Measurements from ENCODE around the gene EI24.

DNA sequence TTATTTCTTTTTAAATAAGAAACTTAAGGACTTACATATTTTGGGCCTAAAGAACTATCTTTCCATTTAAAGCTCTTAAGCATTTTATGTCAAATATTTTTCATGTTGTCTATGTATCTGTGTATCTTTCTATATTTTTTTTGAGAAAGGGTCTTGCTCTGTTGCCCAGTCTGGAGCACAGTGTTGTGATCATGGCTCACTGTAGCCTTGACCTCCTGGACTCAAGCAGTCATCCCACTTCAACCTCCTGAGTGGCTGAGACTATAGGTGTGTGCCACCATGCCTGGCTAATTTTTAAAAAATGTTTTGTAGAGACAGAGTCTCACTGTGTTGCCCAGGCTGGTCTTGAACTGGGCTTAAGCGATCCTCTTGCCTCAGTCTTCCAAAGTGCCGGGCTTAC lies 31.4 kb downstream of the EI24 start:
- no peak for TF ChIP-seq POLR2AphosphoS5 (IDR thresholded peaks at IDR 0.05)
- TF ChIP-seq, protein P1, sequence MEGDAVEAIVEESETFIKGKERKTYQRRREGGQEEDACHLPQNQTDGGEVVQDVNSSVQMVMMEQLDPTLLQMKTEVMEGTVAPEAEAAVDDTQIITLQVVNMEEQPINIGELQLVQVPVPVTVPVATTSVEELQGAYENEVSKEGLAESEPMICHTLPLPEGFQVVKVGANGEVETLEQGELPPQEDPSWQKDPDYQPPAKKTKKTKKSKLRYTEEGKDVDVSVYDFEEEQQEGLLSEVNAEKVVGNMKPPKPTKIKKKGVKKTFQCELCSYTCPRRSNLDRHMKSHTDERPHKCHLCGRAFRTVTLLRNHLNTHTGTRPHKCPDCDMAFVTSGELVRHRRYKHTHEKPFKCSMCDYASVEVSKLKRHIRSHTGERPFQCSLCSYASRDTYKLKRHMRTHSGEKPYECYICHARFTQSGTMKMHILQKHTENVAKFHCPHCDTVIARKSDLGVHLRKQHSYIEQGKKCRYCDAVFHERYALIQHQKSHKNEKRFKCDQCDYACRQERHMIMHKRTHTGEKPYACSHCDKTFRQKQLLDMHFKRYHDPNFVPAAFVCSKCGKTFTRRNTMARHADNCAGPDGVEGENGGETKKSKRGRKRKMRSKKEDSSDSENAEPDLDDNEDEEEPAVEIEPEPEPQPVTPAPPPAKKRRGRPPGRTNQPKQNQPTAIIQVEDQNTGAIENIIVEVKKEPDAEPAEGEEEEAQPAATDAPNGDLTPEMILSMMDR (IDR thresholded peaks at IDR 0.05), result no peak
- no peak for TF ChIP-seq POLR2A (IDR thresholded peaks at IDR 0.05)
- TF ChIP-seq EP300 (IDR thresholded peaks at IDR 0.05; ENCODE audit: low read depth), result no peak
